ENCODE data around the gene SP6.

SP6 gene

GRCh38 chr17:47850692-47851573 lies at the start of gene SP6:
Gene SP6, minus strand, starts transcription at chr17:47851163. Its CDS starts 2,734 bp downstream, at chr17:47848429.
- DNase-seq = no peak

- no peak for DNase-seq
Observed at GRCh38 chr17:47899643-47900042, 48.7 kb upstream of the SP6 start.

- DNase-seq = no peak
Observed at GRCh38 chr17:47898241-47898640, 47.3 kb upstream of the SP6 start.

GRCh38 chr17:47897561-47897960 lies 46.6 kb upstream of the SP6 start:
- DNase-seq = no peak

- DNase-seq = no peak
Observed at GRCh38 chr17:47896672-47897490, 45.9 kb upstream of the SP6 start.

- DNase-seq = peak; percentile 98 to 100
Observed at GRCh38 chr17:47895856-47896671, 45.1 kb upstream of the SP6 start, which contains the start of gene SP2. Gene SP2, plus strand, starts transcription at chr17:47896236. Its CDS starts 51 bp downstream, at chr17:47896287.

GRCh38 chr17:47895347-47895855 lies 44.4 kb upstream of the SP6 start:
- peak in 1 of 2 experiments; percentile 34 for DNase-seq

- DNase-seq = no peak
Observed at GRCh38 chr17:47894498-47895346, 43.8 kb upstream of the SP6 start.

GRCh38 chr17:47891545-47892088 lies 40.7 kb upstream of the SP6 start:
- DNase-seq = no peak

- DNase-seq = peak; percentile 30 to 84
Observed at GRCh38 chr17:47889734-47890529, 39.0 kb upstream of the SP6 start.

GRCh38 chr17:47888293-47888692 lies 37.3 kb upstream of the SP6 start:
- no peak for DNase-seq

- no peak for DNase-seq
Observed at GRCh38 chr17:47884905-47885730, 34.2 kb upstream of the SP6 start.

- no peak for DNase-seq
Observed at GRCh38 chr17:47884427-47884740, 33.4 kb upstream of the SP6 start.

- DNase-seq = no peak
Observed at GRCh38 chr17:47883589-47884426, 32.8 kb upstream of the SP6 start.

- DNase-seq = no peak
Observed at GRCh38 chr17:47882695-47883588, 32.0 kb upstream of the SP6 start.

GRCh38 chr17:47882247-47882646 lies 31.3 kb upstream of the SP6 start:
- DNase-seq = no peak

GRCh38 chr17:47879776-47880454 lies 29.0 kb upstream of the SP6 start:
- DNase-seq = no peak

Data from NCI-H446 (cell line).